ENCODE data around the gene NOXA1.
A peak's percentile ranks its signal among the peaks of the same experiment; 100 is the strongest.
"Not testable (repeated sequence)": the region's sequence is repeated elsewhere in the genome, so short reads cannot be mapped to it uniquely, and the experiment has no call there.

Gene NOXA1

GRCh38 chr9:137404961-137405567 is 18.1 kb upstream of the NOXA1 start:
- Mint-ChIP-seq H3K27me3 (peaks cover 9% of the 10 kb centered on the region), H3K4me3 (no peak overlapping the region), H3K36me3 (ENCODE audit: insufficient read depth) (peaks cover 8% of the 10 kb centered on the region), H3K4me1 (peaks cover 14% of the 10 kb centered on the region), H3K27ac (ENCODE audit: low read depth) (no peak overlapping the region), H3K9me3 (no peaks in the 10 kb centered on the region)
- DNase-seq (ENCODE audit: low spot score in 2 of 2): no peak
- ATAC-seq (replicated peaks; ENCODE audit: extremely low read depth, poor library complexity, severe bottlenecking): no peak

- H3K36me3 Mint-ChIP-seq (ENCODE audit: insufficient read depth): peaks cover 8% of the 10 kb centered on the region
- peaks cover 18% of the 10 kb centered on the region for H3K4me1 Mint-ChIP-seq
- DNase-seq (ENCODE audit: low spot score in 2 of 2) (no peak), ATAC-seq (replicated peaks; ENCODE audit: extremely low read depth, poor library complexity, severe bottlenecking) (no peak)
- peak overlapping the region; percentile 47 for H3K4me3 Mint-ChIP-seq
- H3K27ac Mint-ChIP-seq (ENCODE audit: low read depth): peak overlapping the region; percentile 59
- H3K9me3 Mint-ChIP-seq: no peaks in the 10 kb centered on the region
- peaks cover 9% of the 10 kb centered on the region for H3K27me3 Mint-ChIP-seq
Observed at GRCh38 chr9:137405677-137406081, 17.5 kb upstream of the NOXA1 start.

GRCh38 chr9:137406085-137406760 is 17.0 kb upstream of the NOXA1 start:
- Mint-ChIP-seq H3K27me3 (peaks cover 9% of the 10 kb centered on the region), H3K27ac (ENCODE audit: low read depth) (peak overlapping the region; percentile 59), H3K9me3 (no peaks in the 10 kb centered on the region), H3K4me1 (peaks cover 18% of the 10 kb centered on the region), H3K36me3 (ENCODE audit: insufficient read depth) (peaks cover 6% of the 10 kb centered on the region), H3K4me3 (peak overlapping the region; percentile 47)
- no peak for DNase-seq (ENCODE audit: low spot score in 2 of 2)
- ATAC-seq (replicated peaks; ENCODE audit: extremely low read depth, poor library complexity, severe bottlenecking): no peak

GRCh38 chr9:137406876-137407589 is 16.2 kb upstream of the NOXA1 start:
- Mint-ChIP-seq H3K9me3 (no peaks in the 10 kb centered on the region), H3K4me1 (peaks cover 18% of the 10 kb centered on the region), H3K27me3 (peaks cover 9% of the 10 kb centered on the region), H3K27ac (ENCODE audit: low read depth) (no peak overlapping the region), H3K36me3 (ENCODE audit: insufficient read depth) (peaks cover 5% of the 10 kb centered on the region), H3K4me3 (no peak overlapping the region)
- DNase-seq (ENCODE audit: low spot score in 2 of 2): peak; percentile 37 to 50
- peak; percentile 62 for ATAC-seq (replicated peaks; ENCODE audit: extremely low read depth, poor library complexity, severe bottlenecking)

- no peak overlapping the region for H3K27ac Mint-ChIP-seq (ENCODE audit: low read depth)
- DNase-seq (ENCODE audit: low spot score in 2 of 2) (no peak), ATAC-seq (replicated peaks; ENCODE audit: extremely low read depth, poor library complexity, severe bottlenecking) (no peak)
- H3K36me3 Mint-ChIP-seq (ENCODE audit: insufficient read depth): peaks cover 3% of the 10 kb centered on the region
- peaks cover 9% of the 10 kb centered on the region for H3K27me3 Mint-ChIP-seq
- H3K9me3 Mint-ChIP-seq: no peaks in the 10 kb centered on the region
- peak overlapping the region; percentile 31 for H3K4me3 Mint-ChIP-seq
- peaks cover 11% of the 10 kb centered on the region for H3K4me1 Mint-ChIP-seq
Observed at GRCh38 chr9:137407590-137408300, 15.4 kb upstream of the NOXA1 start.

- Mint-ChIP-seq H3K36me3 (ENCODE audit: insufficient read depth) (peaks cover 7% of the 10 kb centered on the region), H3K9me3 (no peaks in the 10 kb centered on the region), H3K27ac (ENCODE audit: low read depth) (no peak overlapping the region), H3K4me1 (peaks cover 10% of the 10 kb centered on the region), H3K27me3 (peaks cover 9% of the 10 kb centered on the region), H3K4me3 (peak overlapping the region; percentile 37)
- no peak for DNase-seq (ENCODE audit: low spot score in 2 of 2)
- no peak for ATAC-seq (replicated peaks; ENCODE audit: extremely low read depth, poor library complexity, severe bottlenecking)
Observed at GRCh38 chr9:137408651-137409405, 14.4 kb upstream of the NOXA1 start.

GRCh38 chr9:137409515-137409914 is 13.7 kb upstream of the NOXA1 start:
- Mint-ChIP-seq H3K27me3 (peaks cover 9% of the 10 kb centered on the region), H3K4me3 (peak overlapping the region; percentile 37), H3K4me1 (peaks cover 16% of the 10 kb centered on the region), H3K36me3 (ENCODE audit: insufficient read depth) (peaks cover 7% of the 10 kb centered on the region), H3K9me3 (no peaks in the 10 kb centered on the region), H3K27ac (ENCODE audit: low read depth) (no peak overlapping the region)
- no peak for ATAC-seq (replicated peaks; ENCODE audit: extremely low read depth, poor library complexity, severe bottlenecking)
- no peak for DNase-seq (ENCODE audit: low spot score in 2 of 2)

GRCh38 chr9:137410236-137410890 is 12.8 kb upstream of the NOXA1 start:
- not testable (repeated sequence) for H3K36me3 Mint-ChIP-seq (ENCODE audit: insufficient read depth); H3K27ac Mint-ChIP-seq (ENCODE audit: low read depth); H3K27me3 Mint-ChIP-seq; H3K9me3 Mint-ChIP-seq; DNase-seq (ENCODE audit: low spot score in 2 of 2); ATAC-seq (replicated peaks; ENCODE audit: extremely low read depth, poor library complexity, severe bottlenecking)
- peak overlapping the region; percentile 31 for H3K4me3 Mint-ChIP-seq
- peaks cover 17% of the 10 kb centered on the region for H3K4me1 Mint-ChIP-seq

GRCh38 chr9:137410891-137411249 is 12.3 kb upstream of the NOXA1 start:
- no peak overlapping the region for H3K27ac Mint-ChIP-seq (ENCODE audit: low read depth)
- H3K4me3 Mint-ChIP-seq: peak overlapping the region; percentile 31
- ATAC-seq (replicated peaks; ENCODE audit: extremely low read depth, poor library complexity, severe bottlenecking) (no peak), DNase-seq (ENCODE audit: low spot score in 2 of 2) (no peak)
- no peaks in the 10 kb centered on the region for H3K9me3 Mint-ChIP-seq
- peaks cover 5% of the 10 kb centered on the region for H3K27me3 Mint-ChIP-seq
- peaks cover 15% of the 10 kb centered on the region for H3K4me1 Mint-ChIP-seq
- H3K36me3 Mint-ChIP-seq (ENCODE audit: insufficient read depth): peaks cover 4% of the 10 kb centered on the region

- ATAC-seq (replicated peaks; ENCODE audit: extremely low read depth, poor library complexity, severe bottlenecking) (no peak), DNase-seq (ENCODE audit: low spot score in 2 of 2) (no peak)
- H3K9me3 Mint-ChIP-seq: no peaks in the 10 kb centered on the region
- H3K27ac Mint-ChIP-seq (ENCODE audit: low read depth): no peak overlapping the region
- H3K36me3 Mint-ChIP-seq (ENCODE audit: insufficient read depth): peaks cover 4% of the 10 kb centered on the region
- H3K4me1 Mint-ChIP-seq: peaks cover 12% of the 10 kb centered on the region
- peaks cover 2% of the 10 kb centered on the region for H3K27me3 Mint-ChIP-seq
- peak overlapping the region; percentile 31 for H3K4me3 Mint-ChIP-seq
Observed at GRCh38 chr9:137411260-137411644, 11.9 kb upstream of the NOXA1 start.

GRCh38 chr9:137411645-137412380 is 11.4 kb upstream of the NOXA1 start:
- Mint-ChIP-seq H3K9me3 (no peaks in the 10 kb centered on the region), H3K4me1 (peaks cover 11% of the 10 kb centered on the region), H3K4me3 (peak overlapping the region; percentile 31), H3K27me3 (no peaks in the 10 kb centered on the region), H3K27ac (ENCODE audit: low read depth) (no peak overlapping the region), H3K36me3 (ENCODE audit: insufficient read depth) (peaks cover 4% of the 10 kb centered on the region)
- no peak for DNase-seq (ENCODE audit: low spot score in 2 of 2)
- ATAC-seq (replicated peaks; ENCODE audit: extremely low read depth, poor library complexity, severe bottlenecking): no peak
